Measurements from ENCODE around the gene RGS7.

Gene RGS7

GRCh38 chr1:240820816-240821215, 536.2 kb downstream of the RGS7 start:
- H2AFZ ChIP-seq (ENCODE audit: low read depth, low read length): no peak overlapping the region
- TF ChIP-seq, protein P1, sequence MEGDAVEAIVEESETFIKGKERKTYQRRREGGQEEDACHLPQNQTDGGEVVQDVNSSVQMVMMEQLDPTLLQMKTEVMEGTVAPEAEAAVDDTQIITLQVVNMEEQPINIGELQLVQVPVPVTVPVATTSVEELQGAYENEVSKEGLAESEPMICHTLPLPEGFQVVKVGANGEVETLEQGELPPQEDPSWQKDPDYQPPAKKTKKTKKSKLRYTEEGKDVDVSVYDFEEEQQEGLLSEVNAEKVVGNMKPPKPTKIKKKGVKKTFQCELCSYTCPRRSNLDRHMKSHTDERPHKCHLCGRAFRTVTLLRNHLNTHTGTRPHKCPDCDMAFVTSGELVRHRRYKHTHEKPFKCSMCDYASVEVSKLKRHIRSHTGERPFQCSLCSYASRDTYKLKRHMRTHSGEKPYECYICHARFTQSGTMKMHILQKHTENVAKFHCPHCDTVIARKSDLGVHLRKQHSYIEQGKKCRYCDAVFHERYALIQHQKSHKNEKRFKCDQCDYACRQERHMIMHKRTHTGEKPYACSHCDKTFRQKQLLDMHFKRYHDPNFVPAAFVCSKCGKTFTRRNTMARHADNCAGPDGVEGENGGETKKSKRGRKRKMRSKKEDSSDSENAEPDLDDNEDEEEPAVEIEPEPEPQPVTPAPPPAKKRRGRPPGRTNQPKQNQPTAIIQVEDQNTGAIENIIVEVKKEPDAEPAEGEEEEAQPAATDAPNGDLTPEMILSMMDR (IDR thresholded peaks at IDR 0.05; ENCODE audit: low read depth, low read length): no peak
- no peak for TF ChIP-seq EZH2phosphoT487 (IDR thresholded peaks at IDR 0.05; ENCODE audit: low read depth)
- H3K27me3 ChIP-seq (ENCODE audit: low read depth, low read length): peaks cover 5% of the 10 kb centered on the region; the same call in 1 of the 2 replicates
- no peaks in the 10 kb centered on the region for H3K4me1 ChIP-seq (ENCODE audit: low read length)
- no peaks in the 10 kb centered on the region for H3K36me3 ChIP-seq (replicated peaks; ENCODE audit: low read depth, low read length)
- H3K9me3 ChIP-seq (ENCODE audit: insufficient read depth, low read length): no peaks in the 10 kb centered on the region
- H3K4me2 ChIP-seq (ENCODE audit: low read length): no peak overlapping the region
- no peak overlapping the region for H3K4me3 ChIP-seq (ENCODE audit: low read length)
- H3K9ac ChIP-seq (ENCODE audit: low read length): no peak overlapping the region
- H4K20me1 ChIP-seq (ENCODE audit: insufficient read depth, low read length): no peaks in the 10 kb centered on the region
- no peaks in the 10 kb centered on the region for H3K79me2 ChIP-seq (ENCODE audit: low read length)
- H3K27ac ChIP-seq (ENCODE audit: low read length): no peak overlapping the region

DNA sequence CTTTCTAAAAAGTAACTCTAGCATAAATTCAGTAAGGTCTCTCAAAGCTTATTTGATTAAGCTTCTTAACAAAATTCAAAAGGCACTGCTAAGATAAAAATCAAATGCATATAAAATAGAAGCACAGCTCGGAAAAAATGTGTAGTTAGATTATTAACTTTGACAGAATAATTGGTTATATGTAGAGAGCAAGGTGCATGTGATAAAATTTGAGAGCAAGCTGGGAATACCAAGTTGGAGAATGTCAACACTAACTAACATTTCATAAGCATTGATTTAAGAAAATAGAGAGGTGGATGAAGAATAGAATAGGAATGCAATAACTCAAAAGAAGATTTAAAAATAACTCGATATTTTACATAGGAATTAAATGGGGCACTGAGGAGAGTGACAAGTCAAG, 540.5 kb downstream of the RGS7 start:
- TF ChIP-seq EZH2phosphoT487 (IDR thresholded peaks at IDR 0.05; ENCODE audit: low read depth): no peak
- TF ChIP-seq, protein P1 (IDR thresholded peaks at IDR 0.05; ENCODE audit: low read depth, low read length): no peak
- no peak overlapping the region for H3K4me2 ChIP-seq (ENCODE audit: low read length)
- H3K79me2 ChIP-seq (ENCODE audit: low read length): no peaks in the 10 kb centered on the region
- no peaks in the 10 kb centered on the region for H3K4me1 ChIP-seq (ENCODE audit: low read length)
- no peaks in the 10 kb centered on the region for H4K20me1 ChIP-seq (ENCODE audit: insufficient read depth, low read length)
- H3K9ac ChIP-seq (ENCODE audit: low read length): no peak overlapping the region
- H3K27ac ChIP-seq (ENCODE audit: low read length): no peak overlapping the region
- H3K36me3 ChIP-seq (replicated peaks; ENCODE audit: low read depth, low read length): no peaks in the 10 kb centered on the region
- H2AFZ ChIP-seq (ENCODE audit: low read depth, low read length): no peak overlapping the region
- H3K9me3 ChIP-seq (ENCODE audit: insufficient read depth, low read length): no peaks in the 10 kb centered on the region
- no peak overlapping the region for H3K4me3 ChIP-seq (ENCODE audit: low read length)
- H3K27me3 ChIP-seq (ENCODE audit: low read depth, low read length): peaks cover 5% of the 10 kb centered on the region; the same call in 1 of the 2 replicates

DNA sequence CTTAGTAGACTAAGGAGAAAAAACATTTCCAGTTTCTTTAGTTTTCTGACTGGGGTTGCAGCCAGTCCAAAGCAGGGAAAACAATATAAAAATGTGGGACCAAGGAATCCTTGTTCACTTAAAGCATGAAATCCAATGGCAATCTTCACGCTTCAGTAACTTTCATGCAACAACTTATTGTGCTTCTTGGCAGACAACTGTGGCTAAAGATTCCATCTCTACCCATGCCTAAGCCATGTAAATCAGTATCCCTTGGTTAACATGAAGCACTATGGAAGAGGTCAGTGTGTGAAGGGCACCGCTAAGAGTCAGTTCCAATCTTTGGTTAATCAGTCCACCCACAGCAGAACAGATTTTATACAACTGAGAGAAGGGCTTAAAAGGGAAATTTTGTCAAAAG, 543.3 kb downstream of the RGS7 start:
- Histone ChIP-seq H3K36me3 (replicated peaks; ENCODE audit: low read depth, low read length) (no peaks in the 10 kb centered on the region), H3K9me3 (ENCODE audit: insufficient read depth, low read length) (no peaks in the 10 kb centered on the region), H4K20me1 (ENCODE audit: insufficient read depth, low read length) (no peaks in the 10 kb centered on the region), H2AFZ (ENCODE audit: low read depth, low read length) (no peak overlapping the region), H3K79me2 (ENCODE audit: low read length) (no peaks in the 10 kb centered on the region), H3K27ac (ENCODE audit: low read length) (no peak overlapping the region), H3K4me1 (ENCODE audit: low read length) (no peaks in the 10 kb centered on the region), H3K27me3 (ENCODE audit: low read depth, low read length) (peaks cover 21% of the 10 kb centered on the region; the same call in 1 of the 2 replicates), H3K9ac (ENCODE audit: low read length) (no peak overlapping the region), H3K4me2 (ENCODE audit: low read length) (no peak overlapping the region), H3K4me3 (ENCODE audit: low read length) (no peak overlapping the region)
- no peak for TF ChIP-seq EZH2phosphoT487 (IDR thresholded peaks at IDR 0.05; ENCODE audit: low read depth)
- TF ChIP-seq, protein P1 (IDR thresholded peaks at IDR 0.05; ENCODE audit: low read depth, low read length): no peak

DNA sequence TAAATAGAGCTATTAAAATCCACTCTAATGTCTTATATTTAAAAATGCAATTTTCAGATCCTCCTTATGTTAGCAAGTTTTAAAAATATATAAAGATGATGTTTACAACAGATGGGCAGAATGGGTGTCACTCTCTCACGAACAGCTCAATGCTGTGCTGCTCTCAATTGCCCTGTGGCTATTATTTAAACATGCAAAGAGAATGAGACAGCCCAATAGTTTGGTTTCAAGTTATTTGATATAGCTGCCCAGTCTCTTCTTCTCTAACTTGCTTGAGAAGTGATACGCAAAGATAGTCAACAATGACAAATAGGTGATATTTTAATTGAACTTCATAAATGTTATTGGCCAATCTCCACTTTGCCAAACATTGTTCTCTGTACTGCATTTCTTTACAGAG, 545.7 kb downstream of the RGS7 start:
- H3K4me2 ChIP-seq (ENCODE audit: low read length): no peak overlapping the region
- H3K4me3 ChIP-seq (ENCODE audit: low read length): no peak overlapping the region
- H3K79me2 ChIP-seq (ENCODE audit: low read length): no peaks in the 10 kb centered on the region
- H3K27me3 ChIP-seq (ENCODE audit: low read depth, low read length): peaks cover 23% of the 10 kb centered on the region; the same call in 1 of the 2 replicates
- no peak for TF ChIP-seq EZH2phosphoT487 (IDR thresholded peaks at IDR 0.05; ENCODE audit: low read depth)
- TF ChIP-seq, protein P1 (IDR thresholded peaks at IDR 0.05; ENCODE audit: low read depth, low read length): no peak
- H3K9ac ChIP-seq (ENCODE audit: low read length): no peak overlapping the region
- H3K9me3 ChIP-seq (ENCODE audit: insufficient read depth, low read length): no peaks in the 10 kb centered on the region
- H3K4me1 ChIP-seq (ENCODE audit: low read length): no peaks in the 10 kb centered on the region
- H3K36me3 ChIP-seq (replicated peaks; ENCODE audit: low read depth, low read length): no peaks in the 10 kb centered on the region
- no peak overlapping the region for H2AFZ ChIP-seq (ENCODE audit: low read depth, low read length)
- H4K20me1 ChIP-seq (ENCODE audit: insufficient read depth, low read length): no peaks in the 10 kb centered on the region
- no peak overlapping the region for H3K27ac ChIP-seq (ENCODE audit: low read length)

Measured in OCI-LY3 (cell line).